Mammary epithelial cell (primary cell): Measurements from ENCODE around the gene NTF3.

Experiments used
- EZH2 ChIP-seq: IDR thresholded peaks from 2 replicates; pipeline ENCODE4 v1.6.1; 2012; ENCODE audit warnings: low read length, inconsistent platforms, borderline replicate concordance
- TF ChIP-seq, protein P1 (sequence below), 2 donors: IDR thresholded peaks in 1 of 2; conservative IDR thresholded peaks in 1 of 2; 2 replicates each; pipeline ENCODE4 v1.5.1; 2011 to 2012; ENCODE audit warnings: inconsistent platforms in 2 of 2, low read length in 2 of 2, mild to moderate bottlenecking in 2 of 2, control low read depth in 1 of 2, low read depth in 1 of 2; ENCODE audit not compliant: insufficient read depth in 1 of 2; ENCODE audit errors: extremely low read depth in 1 of 2

DNA sequence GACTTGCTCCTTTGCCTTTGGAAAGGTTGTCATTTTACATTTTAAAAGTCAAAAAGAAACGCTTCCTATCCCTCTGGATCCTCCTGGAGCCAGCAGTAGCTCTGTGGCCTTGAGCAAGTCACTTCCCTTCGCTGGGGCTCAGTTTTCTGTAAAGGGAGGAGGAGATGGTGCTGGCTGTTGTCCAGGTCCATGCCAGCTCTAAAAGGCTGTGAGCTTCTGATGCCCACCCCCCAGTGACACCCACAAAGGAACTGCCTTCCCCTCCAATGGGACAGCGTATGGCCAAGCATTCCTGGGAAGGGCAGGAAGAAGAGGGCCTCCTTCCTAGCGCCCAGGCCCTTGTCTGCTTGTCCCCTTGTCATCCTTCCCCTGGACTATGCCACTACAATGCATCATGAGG lies 81.5 kb downstream of the NTF3 start:
- TF ChIP-seq, protein P1, sequence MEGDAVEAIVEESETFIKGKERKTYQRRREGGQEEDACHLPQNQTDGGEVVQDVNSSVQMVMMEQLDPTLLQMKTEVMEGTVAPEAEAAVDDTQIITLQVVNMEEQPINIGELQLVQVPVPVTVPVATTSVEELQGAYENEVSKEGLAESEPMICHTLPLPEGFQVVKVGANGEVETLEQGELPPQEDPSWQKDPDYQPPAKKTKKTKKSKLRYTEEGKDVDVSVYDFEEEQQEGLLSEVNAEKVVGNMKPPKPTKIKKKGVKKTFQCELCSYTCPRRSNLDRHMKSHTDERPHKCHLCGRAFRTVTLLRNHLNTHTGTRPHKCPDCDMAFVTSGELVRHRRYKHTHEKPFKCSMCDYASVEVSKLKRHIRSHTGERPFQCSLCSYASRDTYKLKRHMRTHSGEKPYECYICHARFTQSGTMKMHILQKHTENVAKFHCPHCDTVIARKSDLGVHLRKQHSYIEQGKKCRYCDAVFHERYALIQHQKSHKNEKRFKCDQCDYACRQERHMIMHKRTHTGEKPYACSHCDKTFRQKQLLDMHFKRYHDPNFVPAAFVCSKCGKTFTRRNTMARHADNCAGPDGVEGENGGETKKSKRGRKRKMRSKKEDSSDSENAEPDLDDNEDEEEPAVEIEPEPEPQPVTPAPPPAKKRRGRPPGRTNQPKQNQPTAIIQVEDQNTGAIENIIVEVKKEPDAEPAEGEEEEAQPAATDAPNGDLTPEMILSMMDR (conservative IDR thresholded peaks at IDR 0.05 in 1 of 2, IDR thresholded peaks at IDR 0.05 in 1 of 2; ENCODE audit: extremely low read depth in 1 of 2, insufficient read depth in 1 of 2, low read depth in 1 of 2, low read length in 2 of 2), result no peak
- TF ChIP-seq EZH2, result no peak
